GM18907 (cell line): ENCODE results near the gene SYNJ2.

ENCODE experiments used
- ATAC-seq: cut with Tn5 transposase; IDR thresholded peaks from one replicate; pipeline ENCODE4 v1.9.1; 2021; ENCODE audit warnings: mild to moderate bottlenecking, moderate library complexity; ENCODE audit not compliant: unreplicated experiment

Gene SYNJ2

DNA sequence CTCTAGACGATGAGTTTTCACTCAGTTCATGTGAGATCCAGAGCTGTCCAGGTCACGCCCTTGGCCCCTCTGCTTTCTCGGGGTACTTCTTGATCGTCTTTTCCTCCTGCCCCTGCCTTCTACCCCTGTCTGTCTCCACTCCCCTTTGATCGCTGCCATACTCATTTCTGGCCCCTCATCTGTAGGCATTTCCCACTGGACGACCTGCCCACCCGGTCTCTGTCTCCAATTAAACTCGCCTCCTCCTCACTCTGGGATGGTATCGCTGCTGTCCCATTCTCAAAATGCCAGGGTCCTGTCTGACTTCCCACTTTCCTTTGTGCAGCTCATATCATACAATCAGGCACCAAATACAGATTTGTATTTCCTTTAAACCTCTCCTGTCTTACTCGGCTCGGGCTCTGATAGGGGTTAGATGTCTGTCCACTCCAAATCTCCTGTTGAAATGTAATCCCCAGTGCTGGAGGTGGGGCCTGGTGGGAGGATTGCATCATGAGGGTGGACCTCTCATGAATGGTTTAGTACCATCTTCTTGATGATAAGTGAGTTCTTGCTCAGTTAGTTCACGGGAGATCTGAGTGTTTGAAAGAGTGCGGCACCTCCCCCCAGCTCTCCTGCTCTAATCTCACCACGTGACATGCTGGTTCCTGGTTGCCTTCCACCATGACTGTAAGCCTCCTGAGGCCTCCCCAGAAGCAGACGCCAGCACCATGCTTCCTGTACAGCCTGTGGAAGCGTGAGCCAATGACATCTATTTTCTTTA, 3.5 kb upstream of the SYNJ2 start:
- no peak for ATAC-seq

- ATAC-seq, result no peak
Observed at GRCh38 chr6:157980288-157981131, 1.2 kb upstream of the SYNJ2 start.

- peak; percentile 33 for ATAC-seq
Observed at GRCh38 chr6:157981132-157981394, 600 bp upstream of the SYNJ2 start.

DNA sequence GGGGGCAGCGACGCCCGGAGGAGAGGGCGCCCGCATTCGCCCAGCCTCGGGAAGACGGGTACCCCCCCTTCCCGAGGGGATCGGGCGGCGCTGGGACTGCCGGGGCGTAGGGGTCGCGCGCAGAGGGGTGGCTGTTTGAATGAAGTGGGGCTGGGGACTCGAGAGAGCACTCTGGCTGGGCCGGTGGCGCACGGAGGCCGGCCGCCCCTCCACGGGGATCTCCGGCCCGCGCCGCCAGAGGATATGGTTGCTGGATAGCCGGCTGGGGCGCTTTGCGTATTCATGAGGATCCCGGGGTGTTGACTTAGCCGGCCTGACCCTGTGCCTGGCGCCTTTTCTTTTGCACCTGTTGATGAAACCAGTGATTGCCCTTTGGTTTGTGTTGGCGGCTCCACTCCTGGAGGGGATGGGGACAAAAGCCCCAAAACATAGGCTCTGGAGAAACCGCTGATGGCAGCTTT, 469 bp downstream of the SYNJ2 start:
- ATAC-seq, result peak; percentile 42

GRCh38 chr6:157982563-157983405, 1.1 kb downstream of the SYNJ2 start:
- ATAC-seq, result no peak

GRCh38 chr6:157983406-157984119, 1.9 kb downstream of the SYNJ2 start:
- ATAC-seq, result no peak

DNA sequence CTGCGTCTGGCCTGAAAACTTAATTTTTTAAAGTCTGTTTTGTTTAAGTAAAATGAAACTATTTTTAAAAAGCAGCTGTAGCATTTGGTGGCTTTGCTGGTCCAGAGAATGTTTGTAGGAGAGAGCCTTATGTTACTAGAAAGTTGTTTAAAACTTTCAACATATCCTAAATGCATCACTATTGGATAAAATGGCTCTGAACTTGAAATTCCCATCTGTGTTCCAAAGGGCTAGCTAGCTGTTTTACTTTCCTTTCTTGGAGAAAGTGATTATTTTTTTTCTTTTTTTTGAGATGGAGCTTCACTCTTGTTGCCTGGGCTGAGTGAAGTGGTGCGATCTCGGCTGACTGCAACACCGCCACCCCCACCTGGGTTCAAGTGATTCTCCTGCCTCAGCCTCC, 2.5 kb downstream of the SYNJ2 start:
- no peak for ATAC-seq

DNA sequence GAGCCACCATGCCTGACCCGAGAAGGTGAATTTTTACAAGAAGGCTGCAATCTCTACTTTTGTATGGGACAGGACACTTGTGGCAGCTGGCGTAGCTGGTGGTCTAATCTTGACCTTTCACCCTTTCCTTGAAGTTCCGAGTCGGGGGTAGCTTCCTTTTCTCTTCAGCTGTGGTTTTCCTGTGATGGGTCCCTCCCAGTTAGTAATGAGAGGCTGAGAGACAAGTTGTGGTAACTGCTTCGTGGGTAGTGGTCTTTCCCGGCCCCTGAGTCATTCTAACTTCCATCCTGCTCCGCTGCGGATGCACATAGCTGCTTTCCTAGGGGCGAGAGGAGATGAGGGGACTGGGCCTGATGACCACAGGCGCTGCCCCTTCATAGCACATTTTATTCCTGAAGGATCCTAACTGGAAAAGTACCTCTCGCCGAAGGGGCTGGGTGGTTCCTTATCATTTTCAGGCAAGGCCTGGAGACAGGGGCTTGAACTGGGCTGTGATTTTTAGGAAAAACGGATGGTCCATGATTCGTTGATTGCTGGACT, 3.1 kb downstream of the SYNJ2 start:
- no peak for ATAC-seq

GRCh38 chr6:157985378-157986155, 3.9 kb downstream of the SYNJ2 start:
- no peak for ATAC-seq

DNA sequence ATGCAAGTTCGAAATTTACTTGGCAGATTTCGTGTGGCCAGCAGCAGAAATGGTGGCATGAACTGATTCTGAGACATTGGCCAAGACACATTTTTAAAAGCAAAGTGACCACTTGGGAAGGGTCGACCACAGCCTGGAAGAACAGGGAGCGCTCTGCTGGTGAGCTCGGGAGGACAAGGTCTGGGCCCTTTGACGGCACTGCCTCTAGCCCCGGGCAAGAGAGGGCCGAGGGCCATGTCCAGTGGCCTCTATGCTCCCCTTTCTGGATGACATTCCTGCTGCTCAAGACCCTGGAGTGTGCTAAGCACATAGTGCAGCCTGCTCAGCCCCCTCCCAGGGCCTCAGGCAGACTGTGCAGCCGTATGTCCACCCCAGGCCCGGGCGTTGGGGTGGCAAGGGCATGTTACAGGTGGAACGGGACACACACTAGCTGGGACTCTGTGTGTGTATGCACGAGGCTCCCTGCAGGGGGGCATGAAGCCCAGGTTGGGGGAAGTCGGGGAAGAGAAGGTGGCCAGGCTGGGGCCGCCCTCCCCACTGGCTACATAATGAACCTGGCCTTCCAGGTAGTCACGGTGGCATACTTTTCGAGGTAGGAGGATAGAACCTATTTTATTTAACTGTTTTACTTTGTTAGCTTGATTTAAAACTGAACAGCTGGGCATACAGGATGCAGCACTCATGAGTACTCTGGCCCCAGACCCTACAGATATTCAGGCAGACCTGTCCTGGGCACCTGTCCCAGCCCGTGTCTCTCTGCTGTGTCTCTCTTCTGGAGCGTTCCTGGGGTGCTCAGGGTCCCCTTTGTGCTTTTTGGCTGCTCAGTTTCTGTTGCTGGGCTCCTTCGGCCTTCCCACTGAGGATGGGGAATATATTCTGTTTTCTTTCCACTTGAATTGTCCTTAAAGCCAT, 6.4 kb downstream of the SYNJ2 start:
- ATAC-seq, result no peak

DNA sequence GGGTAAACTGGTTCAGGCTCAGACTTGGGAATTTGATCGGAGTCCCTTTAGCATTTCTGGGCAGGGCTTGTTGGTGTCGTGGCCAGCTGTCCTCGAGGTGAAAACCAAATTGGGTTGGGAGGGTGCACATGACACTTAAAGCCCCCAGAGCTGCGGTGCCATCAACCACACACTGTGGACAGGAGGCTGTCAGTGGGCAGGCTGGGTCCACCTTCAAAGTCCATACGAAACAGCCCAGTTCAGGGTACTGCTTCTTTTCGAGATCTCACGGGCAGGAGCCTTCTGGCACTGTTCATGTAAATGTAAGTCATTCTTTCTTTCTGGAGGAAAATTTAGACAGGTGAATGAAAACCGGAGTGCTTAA, 7.0 kb downstream of the SYNJ2 start:
- no peak for ATAC-seq

DNA sequence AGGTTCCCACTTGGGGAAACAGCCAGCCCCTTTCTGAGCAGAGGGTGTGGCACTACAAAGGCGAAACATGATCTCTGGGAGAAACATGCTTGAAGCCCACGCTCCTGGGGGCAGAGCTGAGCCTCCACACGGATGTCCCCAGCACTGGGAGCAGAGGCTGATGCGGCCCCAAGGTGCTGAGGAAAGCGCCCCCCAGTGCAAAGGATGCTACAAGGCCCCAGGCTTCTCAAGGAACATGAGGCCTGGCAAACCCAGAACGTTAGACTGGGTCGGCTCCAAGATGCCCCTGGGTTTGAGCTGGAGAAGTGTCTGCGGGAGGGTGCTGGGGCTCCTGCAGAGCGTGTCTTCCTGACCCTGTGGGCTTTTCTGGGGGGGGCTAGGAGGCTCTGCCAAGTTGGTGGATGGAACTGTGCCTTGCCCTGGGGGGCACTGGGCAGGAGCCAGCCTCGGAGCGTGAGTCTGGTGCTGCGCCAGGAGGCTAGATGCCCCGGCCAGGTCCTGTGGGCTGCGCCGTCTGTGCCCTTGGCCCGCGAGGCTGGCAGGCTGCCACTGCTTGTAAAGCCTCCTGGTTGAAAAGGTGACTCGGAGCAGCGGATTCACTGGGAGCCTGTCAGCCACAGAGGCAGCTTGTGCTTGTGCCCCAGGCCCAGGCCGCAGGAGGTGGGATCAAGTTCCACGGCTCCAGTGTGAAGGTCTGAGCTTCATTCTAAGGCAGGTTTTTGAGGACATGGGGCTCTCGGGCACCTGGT, 8.1 kb downstream of the SYNJ2 start:
- ATAC-seq, result no peak

- peak; percentile 72 for ATAC-seq
Observed at GRCh38 chr6:157990321-157991066, 8.8 kb downstream of the SYNJ2 start.

GRCh38 chr6:157991067-157991432, 9.4 kb downstream of the SYNJ2 start:
- no peak for ATAC-seq

- no peak for ATAC-seq
Observed at GRCh38 chr6:157993076-157993475, 11.4 kb downstream of the SYNJ2 start.

DNA sequence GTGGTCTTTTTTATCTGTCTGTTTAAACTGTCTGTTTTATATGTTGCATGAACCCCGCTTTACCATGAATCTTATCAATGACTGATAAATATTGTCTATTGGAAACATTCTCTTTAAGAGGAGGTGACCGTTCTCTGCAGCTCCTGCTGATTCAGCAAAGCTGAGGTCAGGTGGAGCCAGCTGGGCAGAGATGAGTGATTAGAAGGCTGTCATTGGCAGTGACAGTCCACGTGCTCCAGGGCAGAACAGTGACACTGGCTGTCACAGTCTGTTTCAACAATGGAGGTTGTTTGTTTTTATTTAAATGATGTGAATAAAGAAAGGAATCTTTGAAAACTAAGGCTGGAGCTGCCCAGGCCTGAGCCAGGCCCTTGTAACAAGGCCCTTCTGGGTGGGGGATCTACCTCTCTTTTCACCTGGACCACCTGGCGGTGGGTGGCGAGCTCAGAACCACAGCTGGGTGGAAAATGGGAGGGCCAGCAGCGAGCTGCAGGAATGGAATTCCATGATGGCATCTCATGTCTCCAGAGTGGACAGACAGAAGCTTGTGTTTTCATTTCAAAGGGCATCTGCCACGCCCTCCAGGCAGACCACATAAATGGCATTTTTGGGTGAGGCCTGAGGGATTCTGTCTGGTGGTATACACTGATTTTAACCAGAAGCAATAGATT, 12.6 kb downstream of the SYNJ2 start:
- ATAC-seq, result no peak

GRCh38 chr6:157995458-157995857, 13.8 kb downstream of the SYNJ2 start:
- ATAC-seq, result no peak
